ENCODE measurements around the gene BAAT.
"Not testable (repeated sequence)": the region's sequence is repeated elsewhere in the genome, so short reads cannot be mapped to it uniquely, and the experiment has no call there.

BAAT gene

GRCh38 chr9:101327422-101327909 is 57.3 kb downstream of the BAAT start:
- not testable (repeated sequence) for H3K4me3 ChIP-seq (ENCODE audit: low read depth, low read length); DNase-seq (ENCODE audit: low read depth)

- no peak for DNase-seq (ENCODE audit: low read depth)
- H3K4me3 ChIP-seq (ENCODE audit: low read depth, low read length) = no peak overlapping the region
Observed at GRCh38 chr9:101326501-101326900, 58.3 kb downstream of the BAAT start.

GRCh38 chr9:101326035-101326434 is 58.8 kb downstream of the BAAT start:
- DNase-seq (ENCODE audit: low read depth) = no peak
- H3K4me3 ChIP-seq (ENCODE audit: low read depth, low read length) = no peak overlapping the region

GRCh38 chr9:101325053-101325452 is 59.8 kb downstream of the BAAT start:
- no peak for DNase-seq (ENCODE audit: low read depth)
- no peak overlapping the region for H3K4me3 ChIP-seq (ENCODE audit: low read depth, low read length)

- H3K4me3 ChIP-seq (ENCODE audit: low read depth, low read length) = no peak overlapping the region
Observed at GRCh38 chr9:101324245-101324804, 60.5 kb downstream of the BAAT start.

GRCh38 chr9:101323129-101323528 is 61.7 kb downstream of the BAAT start:
- no peak for DNase-seq (ENCODE audit: low read depth)
- H3K4me3 ChIP-seq (ENCODE audit: low read depth, low read length) = no peak overlapping the region

More at GRCh38 chr9:101324245-101324804, 60.5 kb downstream of the BAAT start:
- DNase-seq (ENCODE audit: low read depth) = no peak

GRCh38 chr9:101317735-101318134 is 67.1 kb downstream of the BAAT start:
- no peak overlapping the region for H3K4me3 ChIP-seq (ENCODE audit: low read depth, low read length)
- no peak for DNase-seq (ENCODE audit: low read depth)

- no peak for DNase-seq (ENCODE audit: low read depth)
- no peak overlapping the region for H3K4me3 ChIP-seq (ENCODE audit: low read depth, low read length)
Observed at GRCh38 chr9:101315112-101315450, 69.7 kb downstream of the BAAT start.

- H3K4me3 ChIP-seq (ENCODE audit: low read depth, low read length) = no peak overlapping the region
- DNase-seq (ENCODE audit: low read depth) = no peak
Observed at GRCh38 chr9:101312661-101313060, 72.1 kb downstream of the BAAT start.

GRCh38 chr9:101311758-101312420 is 72.9 kb downstream of the BAAT start:
- DNase-seq (ENCODE audit: low read depth) = peak; percentile 48

GRCh38 chr9:101311191-101311590 is 73.6 kb downstream of the BAAT start:
- no peak for DNase-seq (ENCODE audit: low read depth)
- H3K4me3 ChIP-seq (ENCODE audit: low read depth, low read length) = no peak overlapping the region

More at GRCh38 chr9:101311758-101312420, 72.9 kb downstream of the BAAT start:
- no peak overlapping the region for H3K4me3 ChIP-seq (ENCODE audit: low read depth, low read length)

Data from skeletal muscle cell (primary cell).